Omental fat pad (tissue), 4 donors: ENCODE data around the gene GPR153. TPM values are rescaled to one million over a fixed set of nuclear protein-coding genes. Genes with fewer than 3 reads are reported as not detected.
"Not testable (repeated sequence)": the region's sequence is repeated elsewhere in the genome, so short reads cannot be mapped to it uniquely, and the experiment has no call there.

Experiments used
- ATAC-seq: fragments of 150-250 bp; one replicate; pipeline ENCODE4 v1.9.1; 2016; ENCODE audit warnings: mild to moderate bottlenecking, moderate library complexity; ENCODE audit not compliant: low FRiP score
- DNase-seq: peaks from one replicate; pipeline ENCODE4 v3.0.0-alpha.2; 2019; ENCODE audit warnings: low spot score
- total RNA-seq, 4 donors: library from RNA; depleted of rRNA; stranded (reverse); fragments of >200 nt; gene quantifications; one replicate each; pipeline ENCODE4 v1.1.0, GENCODE V29; 2016
- TF ChIP-seq, protein P1 (sequence below), 3 donors: fragments of 450-650 bp; IDR thresholded peaks; one replicate each; pipeline ENCODE4 v1.5.1; 2016 to 2017; ENCODE audit warnings: antibody characterized with exemption in 3 of 3, mild to moderate bottlenecking in 3 of 3, moderate library complexity in 2 of 3

The GPR153 gene
- total RNA-seq, 4 donors from 2014 or later: 10.9 to 19.8 (median 14.3) TPM

DNA sequence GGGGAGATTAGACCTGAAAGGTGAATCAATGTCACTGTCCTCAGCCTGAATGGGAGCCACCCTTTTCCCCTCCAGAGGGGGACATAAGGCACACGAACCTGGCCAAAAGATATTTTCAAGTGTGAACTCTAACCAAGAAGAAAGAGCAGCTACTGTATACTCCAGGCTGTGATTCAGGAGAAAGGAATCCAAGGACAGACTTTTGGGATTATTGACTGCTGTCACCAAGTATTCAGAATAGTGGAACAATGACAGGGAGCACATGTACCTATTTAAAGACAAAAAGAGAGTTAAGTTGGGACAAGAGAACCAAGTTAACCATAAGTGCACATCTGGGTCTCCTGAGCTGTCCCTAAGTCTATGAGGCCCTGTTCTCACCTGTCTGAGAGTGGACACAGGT is 27.5 kb downstream of the GPR153 start:
- ATAC-seq (no peak), DNase-seq (no peak)
- TF ChIP-seq, protein P1, sequence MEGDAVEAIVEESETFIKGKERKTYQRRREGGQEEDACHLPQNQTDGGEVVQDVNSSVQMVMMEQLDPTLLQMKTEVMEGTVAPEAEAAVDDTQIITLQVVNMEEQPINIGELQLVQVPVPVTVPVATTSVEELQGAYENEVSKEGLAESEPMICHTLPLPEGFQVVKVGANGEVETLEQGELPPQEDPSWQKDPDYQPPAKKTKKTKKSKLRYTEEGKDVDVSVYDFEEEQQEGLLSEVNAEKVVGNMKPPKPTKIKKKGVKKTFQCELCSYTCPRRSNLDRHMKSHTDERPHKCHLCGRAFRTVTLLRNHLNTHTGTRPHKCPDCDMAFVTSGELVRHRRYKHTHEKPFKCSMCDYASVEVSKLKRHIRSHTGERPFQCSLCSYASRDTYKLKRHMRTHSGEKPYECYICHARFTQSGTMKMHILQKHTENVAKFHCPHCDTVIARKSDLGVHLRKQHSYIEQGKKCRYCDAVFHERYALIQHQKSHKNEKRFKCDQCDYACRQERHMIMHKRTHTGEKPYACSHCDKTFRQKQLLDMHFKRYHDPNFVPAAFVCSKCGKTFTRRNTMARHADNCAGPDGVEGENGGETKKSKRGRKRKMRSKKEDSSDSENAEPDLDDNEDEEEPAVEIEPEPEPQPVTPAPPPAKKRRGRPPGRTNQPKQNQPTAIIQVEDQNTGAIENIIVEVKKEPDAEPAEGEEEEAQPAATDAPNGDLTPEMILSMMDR (IDR thresholded peaks at IDR 0.05): no peak

DNA sequence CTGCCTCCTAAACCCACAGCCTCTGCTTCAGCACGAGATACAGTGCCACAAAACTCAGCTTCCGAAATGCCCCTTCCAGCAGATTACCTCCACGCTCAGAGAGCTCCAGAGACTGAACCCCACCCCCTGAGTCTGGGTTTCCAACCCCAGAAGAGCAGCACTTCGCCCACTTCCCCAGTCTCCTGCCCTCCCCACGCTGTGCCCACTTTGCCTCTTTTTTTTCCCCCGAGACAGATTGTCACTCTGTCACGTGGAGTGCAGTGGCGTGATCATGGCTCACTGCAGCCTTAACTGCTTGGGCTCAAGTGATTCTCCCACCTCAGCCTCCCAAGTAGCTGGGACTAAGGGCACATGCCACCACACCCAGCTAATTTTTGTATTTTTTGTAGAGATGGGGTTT is 35.2 kb downstream of the GPR153 start:
- TF ChIP-seq, protein P1 (IDR thresholded peaks at IDR 0.05): no peak
- ATAC-seq (no peak), DNase-seq (no peak)

DNA sequence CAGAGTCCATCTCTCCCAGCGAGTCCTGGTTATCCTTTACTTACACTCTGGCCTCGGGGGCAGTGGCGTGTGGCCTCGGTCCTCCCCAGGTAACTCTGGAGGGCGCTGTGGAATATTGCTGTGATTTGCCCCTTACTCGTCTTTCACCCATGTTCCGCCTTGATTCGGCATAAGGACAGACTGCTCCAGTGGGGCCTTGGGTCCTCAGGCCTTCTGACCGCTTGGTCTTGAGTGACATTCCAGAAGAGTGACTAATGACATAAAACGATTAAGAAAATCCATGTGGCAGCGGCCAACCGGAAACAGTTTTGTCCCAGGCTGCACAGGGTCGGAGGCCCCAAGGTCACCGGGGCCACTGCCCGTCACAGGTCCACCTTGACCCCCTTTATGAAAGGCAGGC is 36.2 kb downstream of the GPR153 start:
- DNase-seq (no peak), ATAC-seq (no peak)
- TF ChIP-seq, protein P1 (IDR thresholded peaks at IDR 0.05): no peak

DNA sequence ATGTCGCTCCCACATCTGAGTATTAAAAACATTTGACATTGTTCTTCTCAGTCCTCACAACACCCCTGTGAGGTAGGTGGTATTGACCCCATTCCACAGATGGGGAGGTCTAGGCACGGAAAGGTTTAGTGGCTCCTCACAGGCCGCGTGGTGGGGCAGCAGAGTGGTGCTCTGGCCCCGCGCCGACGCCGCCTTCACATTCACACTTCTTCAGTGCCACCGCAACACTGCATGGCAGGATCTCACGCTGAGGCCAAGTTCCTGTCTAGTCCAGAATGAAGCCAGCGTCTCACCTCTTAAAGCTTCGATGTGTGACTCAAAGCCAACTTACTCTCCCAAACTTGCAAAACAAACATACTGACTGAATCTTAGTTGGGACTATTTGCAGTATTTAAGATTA is 37.3 kb downstream of the GPR153 start:
- no peak for DNase-seq
- TF ChIP-seq, protein P1 (IDR thresholded peaks at IDR 0.05): no peak
- ATAC-seq: no peak

DNA sequence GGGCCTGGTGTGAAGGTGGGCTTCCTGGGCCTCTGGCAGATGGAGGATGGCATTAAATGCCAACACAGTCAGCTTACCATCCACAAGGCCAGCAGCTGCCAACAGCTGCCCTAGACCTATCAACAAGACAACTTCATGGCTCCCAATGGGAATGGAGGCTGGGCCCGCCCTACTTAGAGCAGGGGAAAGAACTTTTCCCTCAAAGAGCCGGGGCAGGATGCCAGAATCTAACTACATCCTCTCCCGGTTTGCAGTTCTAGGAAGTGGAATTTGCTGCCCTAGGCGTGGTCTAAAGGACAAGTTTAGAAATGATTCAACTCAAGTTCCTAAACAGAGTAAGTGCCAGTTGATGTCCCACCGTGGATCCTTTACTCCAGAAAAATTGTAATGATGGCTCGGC is 38.3 kb downstream of the GPR153 start:
- no peak for ATAC-seq
- DNase-seq: no peak
- TF ChIP-seq, protein P1 (IDR thresholded peaks at IDR 0.05): no peak

DNA sequence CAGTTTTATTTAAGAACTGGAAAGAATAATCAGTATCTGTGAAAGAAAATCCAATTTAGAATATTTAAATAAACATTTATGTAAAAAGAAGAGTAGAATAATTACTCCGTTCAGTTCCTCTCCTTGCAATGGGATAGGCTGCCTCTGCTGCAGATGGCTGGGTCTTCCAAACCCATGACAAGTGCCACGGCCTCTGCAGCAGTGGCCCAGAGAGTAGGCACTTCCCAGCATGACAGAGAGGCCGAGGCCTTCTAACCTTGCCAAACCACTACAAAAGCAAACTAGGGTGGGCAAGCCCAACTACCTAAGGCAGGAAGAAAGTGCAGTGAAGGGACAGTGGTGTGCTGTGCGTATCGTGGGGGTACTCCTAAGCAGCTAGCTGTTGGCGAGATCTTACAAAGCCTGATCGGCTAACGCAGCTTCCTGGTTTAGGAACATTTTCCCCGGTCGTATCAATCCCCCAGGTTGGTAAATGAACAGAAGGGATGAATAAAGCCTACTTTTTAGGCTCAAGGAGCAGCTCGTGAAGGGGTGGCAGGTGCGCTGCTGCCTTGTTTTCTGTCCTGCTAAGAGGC is 39.6 kb downstream of the GPR153 start:
- no peak for ATAC-seq
- TF ChIP-seq, protein P1 (IDR thresholded peaks at IDR 0.05): no peak
- no peak for DNase-seq

DNA sequence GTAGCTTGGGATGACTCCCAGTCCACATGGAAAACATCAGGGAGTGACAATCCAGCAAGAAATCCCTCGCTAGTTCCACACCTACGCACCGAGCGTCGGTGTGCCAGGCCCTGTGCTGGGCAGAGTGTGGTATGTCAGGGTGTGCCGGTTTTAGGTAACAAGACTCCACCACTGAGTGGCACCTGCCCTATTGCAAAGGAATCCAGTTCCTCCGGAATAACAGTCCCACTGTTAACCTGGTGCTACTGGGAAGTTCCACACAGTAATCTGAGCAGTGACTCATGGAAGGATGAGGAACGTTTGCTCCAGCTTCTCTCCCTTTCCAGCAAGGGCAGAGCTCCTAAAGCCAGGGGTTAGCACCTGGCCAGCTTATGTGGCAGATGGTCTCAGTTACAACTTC is 40.7 kb downstream of the GPR153 start:
- DNase-seq (no peak), ATAC-seq (no peak)
- TF ChIP-seq, protein P1 (IDR thresholded peaks at IDR 0.05): no peak

DNA sequence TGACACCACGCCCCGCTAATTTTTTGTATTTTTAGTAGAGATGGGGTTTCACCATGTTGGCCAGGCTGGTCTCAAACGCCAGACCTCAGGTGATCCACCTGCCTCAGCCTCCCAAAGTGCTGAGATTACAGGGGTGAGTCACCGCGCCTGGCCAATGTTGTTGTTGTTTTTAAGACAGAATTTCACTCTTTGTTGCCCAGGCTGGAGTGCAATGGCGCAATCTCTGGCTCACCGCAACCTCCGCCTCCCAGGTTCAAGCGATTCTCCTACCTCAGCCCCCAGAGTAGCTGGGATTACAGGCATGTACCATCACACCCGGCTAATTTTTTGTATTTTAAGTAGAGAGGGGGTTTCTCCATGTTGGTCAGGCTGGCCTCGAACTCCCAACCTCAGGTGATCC is 41.3 kb downstream of the GPR153 start:
- DNase-seq, ATAC-seq: not testable (repeated sequence)
